Left renal cortex interstitium (tissue), 4 donors: ENCODE results near the gene KBTBD3. TPM values are rescaled to one million over a fixed set of nuclear protein-coding genes. Genes with fewer than 3 reads are reported as not detected.
A peak's percentile ranks its signal among the peaks of the same experiment; 100 is the strongest.
"Not testable (repeated sequence)": the region's sequence is repeated elsewhere in the genome, so short reads cannot be mapped to it uniquely, and the experiment has no call there.

Experiments
- DNase-seq, 4 donors: peaks; one replicate each; pipeline ENCODE4 v3.0.0-alpha.2; 2013; ENCODE audit warnings: low read depth in 4 of 4, low spot score in 2 of 4, missing footprints in 1 of 4
- polyA plus RNA-seq, 4 donors: library from polyadenylated mRNA; unstranded; fragments of 120-200 nt; gene quantifications; one replicate each; pipeline ENCODE4 v1.2.1, GENCODE V29; 2013; ENCODE audit not compliant: insufficient read length in 4 of 4

KBTBD3 gene
- polyA plus RNA-seq, 4 donors = 8.3 to 15.0 (median 11.6) TPM

DNA sequence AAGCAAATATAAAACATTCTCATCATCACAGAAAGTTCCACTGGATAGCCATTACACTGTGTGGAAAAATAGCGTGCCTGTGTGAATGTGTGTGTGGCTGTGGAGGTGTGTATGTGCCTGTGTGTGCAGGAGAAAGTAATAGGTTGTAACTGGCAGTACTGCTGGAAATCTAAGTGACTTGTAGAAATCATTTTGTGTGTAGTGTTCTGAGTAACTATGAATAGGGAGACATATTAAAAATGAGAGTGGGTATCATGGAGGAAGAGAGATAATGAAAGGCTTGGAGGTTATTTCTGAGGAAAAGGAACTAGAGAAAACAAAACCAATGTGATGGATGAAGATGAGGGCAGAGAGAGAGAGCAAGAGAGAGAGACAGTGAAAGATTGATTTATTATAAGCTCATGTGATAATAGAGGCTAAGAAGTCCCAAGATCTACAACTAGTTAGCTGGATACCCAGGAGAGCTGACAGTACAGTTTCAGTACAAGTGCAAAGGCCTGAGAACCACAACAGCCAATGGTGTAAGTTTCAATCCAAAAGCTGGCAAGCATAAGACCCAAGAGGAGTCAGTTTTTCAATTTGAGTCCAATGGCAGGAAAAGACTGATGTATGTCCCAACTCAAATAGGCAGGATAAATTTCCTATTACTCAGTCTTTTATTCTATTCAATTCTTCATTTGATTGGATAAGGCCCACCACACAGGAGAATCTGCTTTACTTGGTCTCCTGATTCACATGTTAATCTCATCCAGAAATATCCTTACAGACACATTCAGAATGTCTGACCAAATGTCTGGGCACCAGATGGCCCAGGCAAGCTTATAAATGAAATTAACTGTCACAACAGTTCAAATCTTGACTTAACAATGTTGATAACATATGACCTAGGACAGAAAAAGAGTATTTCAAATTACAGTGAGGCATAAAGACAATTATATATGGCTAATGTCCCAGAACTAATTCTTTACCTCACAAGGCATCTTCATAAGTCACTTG is 14.9 kb downstream of the KBTBD3 start:
- no peak for DNase-seq

GRCh38 chr11:106061249-106061784 is 15.8 kb downstream of the KBTBD3 start:
- no peak for DNase-seq

- no peak for DNase-seq
These were observed 17.5 kb downstream of the KBTBD3 start for GRCh38 chr11:106059617-106060016.

DNA sequence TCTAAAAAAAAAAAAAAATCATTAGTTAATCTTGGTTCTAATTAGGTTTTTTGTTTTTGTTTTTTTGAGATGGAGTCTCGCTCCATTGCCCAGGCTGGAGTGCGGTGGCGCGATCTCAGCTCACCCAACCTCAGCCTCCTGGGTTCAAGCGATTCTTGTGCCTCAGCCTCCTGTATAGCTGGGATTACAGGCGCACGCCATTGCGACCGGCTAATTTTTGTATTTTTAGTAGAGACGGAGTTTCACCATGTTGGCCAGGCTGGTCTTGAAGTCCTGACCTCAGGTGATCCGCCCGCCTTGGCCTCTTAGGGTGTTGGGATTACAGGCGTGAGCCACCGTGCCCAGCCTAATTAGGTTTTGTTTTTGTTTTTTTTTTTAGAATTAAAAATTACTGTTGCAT is 18.8 kb downstream of the KBTBD3 start:
- DNase-seq = not testable (repeated sequence)

DNA sequence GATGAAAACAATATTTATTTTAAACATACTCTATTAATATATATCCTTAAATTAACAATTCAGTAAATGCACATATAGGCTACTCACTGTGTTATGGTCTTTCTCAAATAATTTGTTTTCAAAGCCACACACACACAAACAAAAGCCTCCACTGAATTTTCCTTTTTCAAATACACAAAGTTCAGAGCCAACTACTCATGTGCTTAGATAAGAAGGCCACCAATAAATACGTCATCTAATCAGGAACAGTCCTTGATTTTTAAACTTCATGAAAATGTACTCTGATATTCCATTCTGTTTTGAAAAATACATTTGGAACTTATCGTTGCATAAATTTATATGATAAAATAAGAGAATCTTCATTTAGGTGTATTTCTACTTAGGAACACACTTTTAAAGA is 26.0 kb downstream of the KBTBD3 start:
- no peak for DNase-seq

- DNase-seq = no peak
These were observed 27.2 kb downstream of the KBTBD3 start for GRCh38 chr11:106049727-106050476.

DNA sequence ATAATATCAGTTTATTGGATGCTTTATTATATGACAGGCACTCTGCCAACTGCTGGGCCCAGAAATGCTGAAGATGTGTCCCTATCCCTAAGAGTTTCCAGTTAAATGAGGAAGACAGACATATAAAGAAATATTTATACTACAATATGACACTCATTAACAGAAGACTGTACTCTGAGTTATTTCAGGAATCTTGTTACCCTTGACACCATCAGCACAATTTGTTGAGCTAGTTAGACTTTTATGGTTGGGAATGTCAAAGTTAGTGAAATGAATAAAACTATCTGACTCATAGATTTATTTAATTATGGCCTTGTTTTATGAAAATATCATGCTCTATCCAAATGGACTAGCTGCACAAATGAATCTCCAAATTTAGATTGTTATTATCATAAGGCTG is 29.5 kb downstream of the KBTBD3 start:
- DNase-seq = no peak

GRCh38 chr11:106043540-106043939 is 33.6 kb downstream of the KBTBD3 start:
- DNase-seq = no peak

- DNase-seq = no peak
These were observed 44.3 kb downstream of the KBTBD3 start for GRCh38 chr11:106032861-106033260.

DNA sequence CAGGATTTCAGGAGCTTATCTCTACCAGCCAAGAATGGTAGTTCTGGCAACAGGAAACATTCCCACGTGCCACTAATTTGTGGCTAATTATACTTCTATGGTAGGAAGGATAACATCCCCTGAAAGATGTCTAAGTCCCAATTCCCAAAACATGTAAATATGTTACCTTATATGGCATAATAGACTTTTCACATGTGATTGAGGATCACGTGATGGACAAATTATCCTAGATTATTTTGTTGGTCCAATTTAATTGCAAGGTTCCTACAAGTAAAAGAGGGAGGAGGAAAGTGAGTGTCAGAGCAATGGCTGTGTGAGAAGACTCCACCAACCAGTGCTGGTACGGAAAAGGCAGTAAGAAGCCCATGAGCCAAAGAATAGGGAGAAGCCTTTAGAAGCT is 45.2 kb downstream of the KBTBD3 start:
- no peak for DNase-seq

DNA sequence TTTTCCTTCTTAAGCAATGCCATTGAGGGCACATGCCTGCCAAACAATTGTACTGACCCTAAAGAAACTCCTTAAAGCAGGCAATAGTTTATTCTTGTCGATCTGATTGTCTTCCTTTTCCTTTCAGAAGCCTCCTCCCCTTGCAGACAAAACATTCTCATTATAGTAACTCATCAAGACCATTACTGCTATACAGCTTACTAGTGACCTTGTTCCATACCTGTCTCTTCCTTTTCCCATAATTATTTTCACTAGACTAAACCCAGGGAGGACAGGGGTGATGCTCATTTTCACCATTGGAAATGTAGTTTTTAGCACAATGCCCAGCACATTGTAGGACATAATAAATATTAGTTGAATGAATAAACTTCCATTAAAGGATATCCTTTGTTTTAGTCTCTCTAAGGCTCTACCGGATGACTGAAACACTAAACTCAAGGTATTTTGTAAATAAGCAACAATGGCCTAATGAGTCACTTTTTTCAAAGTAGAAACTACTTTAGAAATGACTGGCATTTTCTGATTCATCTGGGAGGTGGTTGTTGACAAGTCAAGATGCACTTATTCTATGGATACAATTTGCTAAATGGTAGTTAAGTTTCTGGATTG is 45.8 kb downstream of the KBTBD3 start:
- DNase-seq = no peak

- no peak for DNase-seq
These were observed 46.5 kb downstream of the KBTBD3 start for GRCh38 chr11:106030609-106031008.

- no peak for DNase-seq
These were observed 54.3 kb downstream of the KBTBD3 start for GRCh38 chr11:106022795-106023275.

DNA sequence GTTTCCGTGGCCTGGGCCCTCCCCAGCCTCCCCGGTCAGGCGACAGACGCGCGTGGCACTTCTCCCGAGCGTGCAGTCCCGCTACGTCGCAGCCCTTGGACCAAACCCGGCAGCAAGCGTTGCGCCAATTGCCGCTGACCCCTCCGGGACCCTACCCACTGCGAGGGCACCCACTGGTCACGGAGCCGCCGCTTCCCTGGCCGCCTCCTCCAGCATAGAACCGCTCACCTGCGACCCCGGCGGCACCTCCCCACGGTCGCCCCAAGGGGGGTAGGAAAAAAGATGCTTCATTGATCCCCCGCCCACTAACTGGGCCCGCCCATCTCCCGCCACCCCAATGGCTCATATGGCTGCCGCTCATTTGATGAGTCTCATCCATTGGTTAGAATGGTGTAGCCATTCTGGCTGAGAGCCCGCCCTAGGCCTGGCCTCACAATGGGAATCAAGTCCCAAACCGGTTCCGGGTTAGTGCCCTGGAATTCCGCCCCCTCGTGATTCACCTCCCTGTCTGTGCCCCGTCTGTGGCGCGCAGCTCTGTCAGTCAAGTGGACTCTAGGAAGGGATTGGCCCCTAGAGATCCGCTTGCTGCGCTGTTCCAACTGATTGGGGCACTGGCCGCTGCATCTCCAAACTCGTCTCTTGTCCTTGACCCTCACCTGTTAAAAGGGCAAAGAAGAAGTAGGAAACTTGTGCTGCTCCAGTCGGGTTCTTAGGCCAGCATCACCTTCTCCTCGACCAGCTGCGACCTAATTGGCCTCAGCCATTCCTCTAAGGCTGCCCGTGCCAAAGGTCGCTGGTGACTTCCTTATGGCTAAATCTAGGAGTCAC is 55.0 kb downstream of the KBTBD3 start, which contains the start of gene MSANTD4:
Gene MSANTD4, minus strand, starts transcription at position 274 of the 828 bp plus-strand sequence. CDS start 11,323 bp downstream, outside the sequence.
- peak; percentile 89 to 98 (median 96) for DNase-seq

DNA sequence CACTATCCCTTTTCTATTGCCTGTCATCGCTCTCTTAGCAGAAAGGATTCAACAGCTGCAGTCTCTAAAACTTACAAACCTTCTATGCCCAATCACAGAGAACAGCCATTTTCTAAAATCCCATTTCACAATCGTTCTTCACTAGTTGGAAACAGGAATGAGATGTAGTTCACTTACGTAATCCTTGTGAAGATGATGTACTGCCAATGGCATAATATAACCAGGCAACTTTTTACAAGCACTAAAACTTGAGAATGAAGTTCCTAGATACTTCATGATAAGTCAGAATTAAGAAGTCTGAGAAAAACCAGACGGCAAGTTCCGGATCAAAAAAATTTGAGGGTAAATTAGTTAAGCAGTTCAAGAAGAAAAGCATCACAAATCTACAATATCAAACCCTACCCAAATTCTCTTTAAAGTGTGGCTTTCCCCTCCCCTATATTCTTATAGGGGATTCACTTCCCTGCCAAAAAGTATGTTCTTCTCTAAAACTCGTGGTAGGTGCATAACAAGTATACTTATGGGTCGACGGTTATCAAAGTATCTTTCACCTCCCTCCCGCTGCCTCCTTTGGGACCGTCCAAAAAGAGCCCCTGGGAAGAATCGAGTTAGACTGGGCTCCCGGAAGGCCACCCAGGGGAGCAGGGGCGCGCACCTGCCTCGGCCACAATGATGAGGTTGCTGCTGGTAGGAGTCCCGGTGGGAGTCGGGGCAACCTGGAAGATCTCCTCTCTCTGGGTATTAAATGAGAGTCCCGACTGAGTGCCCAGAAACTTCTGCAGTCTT is 55.8 kb downstream of the KBTBD3 start:
- no peak for DNase-seq

- no peak for DNase-seq
These were observed 60.1 kb downstream of the KBTBD3 start for GRCh38 chr11:106017093-106017492.

DNA sequence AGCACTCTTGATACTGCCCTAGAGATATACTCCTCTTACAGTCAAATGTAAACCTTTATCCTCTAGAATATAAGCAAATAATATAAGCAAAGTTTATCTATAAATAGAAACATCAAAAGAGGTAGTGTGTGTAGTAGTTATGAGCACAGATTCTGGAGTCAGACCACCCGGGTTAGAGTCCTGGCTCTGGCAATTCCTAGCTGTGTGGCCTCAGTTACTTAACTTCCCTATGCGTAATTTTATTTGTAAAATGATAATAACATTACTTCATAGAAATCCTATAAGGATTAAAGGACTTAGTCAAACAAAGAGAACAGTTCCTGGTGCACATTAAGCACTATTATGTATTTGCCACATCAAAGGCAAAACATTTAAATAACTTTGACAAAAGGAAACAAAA is 62.1 kb downstream of the KBTBD3 start:
- no peak for DNase-seq

- DNase-seq = no peak
These were observed 62.5 kb downstream of the KBTBD3 start for GRCh38 chr11:106014620-106015019.

GRCh38 chr11:106014035-106014434 is 63.1 kb downstream of the KBTBD3 start:
- DNase-seq = no peak
